Hypothalamus (tissue), 51 donors: ENCODE results near the gene LRRK1.

ENCODE experiments used
- DNase-seq, 51 donors: peaks; one replicate each; lab custom pipeline; 2025; lab: John Stamatoyannopoulos, UW

Gene LRRK1

GRCh38 chr15:100931143-100931890 lies 12.2 kb downstream of the LRRK1 start:
- no peak for DNase-seq

GRCh38 chr15:100932676-100933348 lies 13.7 kb downstream of the LRRK1 start:
- DNase-seq, result no peak

- DNase-seq, result no peak
Observed at GRCh38 chr15:100934166-100934565, 15.0 kb downstream of the LRRK1 start.

- DNase-seq, result no peak
Observed at GRCh38 chr15:100934726-100935125, 15.6 kb downstream of the LRRK1 start.

GRCh38 chr15:100937171-100937570 lies 18.0 kb downstream of the LRRK1 start:
- DNase-seq, result no peak

- DNase-seq, result no peak
Observed at GRCh38 chr15:100939791-100940190, 20.6 kb downstream of the LRRK1 start.

- DNase-seq, result no peak
Observed at GRCh38 chr15:100940767-100941379, 21.7 kb downstream of the LRRK1 start.

GRCh38 chr15:100941536-100941935 lies 22.4 kb downstream of the LRRK1 start:
- DNase-seq, result no peak

GRCh38 chr15:100942656-100943425 lies 23.7 kb downstream of the LRRK1 start:
- DNase-seq, result no peak

- no peak for DNase-seq
Observed at GRCh38 chr15:100944244-100944895, 25.2 kb downstream of the LRRK1 start.

GRCh38 chr15:100944986-100945385 lies 25.8 kb downstream of the LRRK1 start:
- no peak for DNase-seq

- DNase-seq, result no peak
Observed at GRCh38 chr15:100947760-100948429, 28.7 kb downstream of the LRRK1 start.

- DNase-seq, result no peak
Observed at GRCh38 chr15:100948430-100948762, 29.2 kb downstream of the LRRK1 start.

- DNase-seq, result no peak
Observed at GRCh38 chr15:100949691-100950090, 30.5 kb downstream of the LRRK1 start.

GRCh38 chr15:100951965-100952364 lies 32.8 kb downstream of the LRRK1 start:
- no peak for DNase-seq

GRCh38 chr15:100952566-100952965 lies 33.4 kb downstream of the LRRK1 start:
- no peak for DNase-seq

GRCh38 chr15:100958326-100959065 lies 39.3 kb downstream of the LRRK1 start:
- no peak for DNase-seq

GRCh38 chr15:100959066-100960050 lies 40.2 kb downstream of the LRRK1 start:
- DNase-seq, result no peak
